Testis (tissue), 2 donors: ENCODE data around the gene ZNF263.

ENCODE experiments used
- CTCF ChIP-seq, 3 experiments: fragments of 450-650 bp in 2 of 3; fragments of 200-600 bp in 1 of 3; sonication (generic) in 1 of 3; IDR thresholded peaks; one replicate each; pipeline ENCODE4 v1.5.1; 2016 to 2019; ENCODE audit warnings: antibody characterized with exemption in 3 of 3, mild to moderate bottlenecking in 2 of 3, moderate library complexity in 1 of 3
- POLR2A ChIP-seq: fragments of 450-650 bp; IDR thresholded peaks from one replicate; pipeline ENCODE4 v1.6.1; 2017; ENCODE audit warnings: antibody characterized with exemption, mild to moderate bottlenecking, moderate library complexity

- TF ChIP-seq CTCF (IDR thresholded peaks at IDR 0.05) (no peak), POLR2A (no peak)
These were observed 37.3 kb upstream of the ZNF263 start for GRCh38 chr16:3246002-3246401.
